ENCODE results near the gene SDR42E1. TPM values are rescaled to one million over a fixed set of nuclear protein-coding genes. Genes with fewer than 3 reads are reported as not detected.
A peak's percentile ranks its signal among the peaks of the same experiment; 100 is the strongest.
"Not testable (repeated sequence)": the region's sequence is repeated elsewhere in the genome, so short reads cannot be mapped to it uniquely, and the experiment has no call there.

The SDR42E1 gene
- total and polyA plus RNA-seq, 4 experiments from 2014 or later, result 2.3 to 9.8 (median 6.6) TPM

DNA sequence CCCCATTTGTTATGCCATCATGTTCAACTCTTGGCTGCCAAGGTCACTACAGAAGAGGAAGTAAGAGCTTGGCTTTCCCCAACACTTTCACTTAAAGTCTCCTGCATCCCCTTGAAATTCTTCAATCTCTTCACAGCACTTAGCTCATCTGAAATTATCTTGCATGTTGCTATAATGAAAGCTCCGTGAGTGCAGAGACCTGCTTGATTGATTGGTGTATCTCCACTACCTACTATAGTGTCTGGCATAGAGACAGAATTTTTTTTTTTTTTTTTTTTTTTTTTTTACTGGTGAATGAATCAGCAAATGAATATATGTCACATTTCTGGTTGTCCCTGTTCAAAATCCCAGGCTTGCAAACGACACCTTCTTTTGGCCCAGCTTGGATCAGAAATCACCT, 1.9 kb upstream of the SDR42E1 start:
- H3K27me3 ChIP-seq (ENCODE audit: insufficient read depth, low read length), result no peaks in the 10 kb centered on the region
- H3K27me3 Mint-ChIP-seq, result peaks cover 14 to 24% of the 10 kb centered on the region in 2 donors
- no peak overlapping the region for H3K27ac Mint-ChIP-seq
- intact Hi-C loops (cut with micrococcal nuclease), result loop anchor here (5.0 kb wide), 1 partner anchor 159 kb away; the partner anchor contains the start of gene MPHOSPH6
- no peaks in the 10 kb centered on the region for H3K36me3 ChIP-seq (ENCODE audit: insufficient read depth, low read length)
- no peak for DNase-seq
- H3K4me3 Mint-ChIP-seq, result peak overlapping the region in 1 of 8 donors; percentile 43
- peaks cover 0 to 3% of the 10 kb centered on the region in 2 donors for H3K9me3 ChIP-seq (ENCODE audit: control insufficient read depth in 1 of 2, low read length in 2 of 2)
- peaks cover 8% of the 10 kb centered on the region for H3K4me1 ChIP-seq (ENCODE audit: insufficient read depth, low read length)
- peaks cover 9 to 11% of the 10 kb centered on the region in 2 donors for H3K36me3 Mint-ChIP-seq
- peaks cover 0 to 20% (median 16%) of the 10 kb centered on the region in 8 donors for H3K9me3 Mint-ChIP-seq
- ChIA-PET CTCF (ENCODE audit: partially characterized antibody) (no interaction called here), POLR2A (ENCODE audit: partially characterized antibody) (no interaction called here)
- H3K4me3 ChIP-seq (ENCODE audit: low read length in 2 of 2), result no peak overlapping the region
- peaks cover 13 to 25% (median 19%) of the 10 kb centered on the region in 4 donors for H3K4me1 Mint-ChIP-seq
- H3K27ac ChIP-seq (ENCODE audit: low read depth, low read length), result no peak overlapping the region

- DNase-seq, result peak in 1 of 5 donors; percentile 3
- intact Hi-C loops (cut with micrococcal nuclease), result loop anchor here (5.0 kb wide), 1 partner anchor 162 kb away; the partner anchor contains the start of gene MPHOSPH6
Measured at GRCh38 chr16:82010649-82011048, 621 bp downstream of the SDR42E1 start.

GRCh38 chr16:82009789-82010188, 1.5 kb downstream of the SDR42E1 start:
- H3K36me3 ChIP-seq (ENCODE audit: insufficient read depth, low read length); POLR2A ChIA-PET (ENCODE audit: partially characterized antibody); CTCF ChIA-PET (ENCODE audit: partially characterized antibody); DNase-seq; H3K9me3 ChIP-seq (ENCODE audit: control insufficient read depth in 1 of 2, low read length in 2 of 2); H3K27me3 ChIP-seq (ENCODE audit: insufficient read depth, low read length); H3K27me3 Mint-ChIP-seq; H3K4me1 ChIP-seq (ENCODE audit: insufficient read depth, low read length); H3K27ac ChIP-seq (ENCODE audit: low read depth, low read length); H3K4me3 ChIP-seq (ENCODE audit: low read length in 2 of 2): not testable (repeated sequence)
- Mint-ChIP-seq H3K4me3 (peak overlapping the region in 4 of 8 donors; percentile 36 to 95 (median 86)), H3K9me3 (peaks cover 0 to 20% (median 10%) of the 10 kb centered on the region in 8 donors), H3K36me3 (peaks cover 17 to 20% of the 10 kb centered on the region in 2 donors), H3K27ac (peak overlapping the region in 2 of 7 donors; percentile 73 to 85), H3K4me1 (peaks cover 14 to 28% (median 22%) of the 10 kb centered on the region in 4 donors)
- intact Hi-C loops (cut with micrococcal nuclease), result loop anchor here (5.0 kb wide), 1 partner anchor 163 kb away; the partner anchor contains the start of gene MPHOSPH6

More at GRCh38 chr16:82010649-82011048, 621 bp downstream of the SDR42E1 start:
- Mint-ChIP-seq H3K27ac (peak overlapping the region in 5 of 7 donors; percentile 84 to 95 (median 90)), H3K27me3 (peaks cover 4 to 10% of the 10 kb centered on the region in 2 donors), H3K9me3 (peaks cover 0 to 23% (median 16%) of the 10 kb centered on the region in 8 donors), H3K36me3 (peaks cover 17% of the 10 kb centered on the region in 2 donors), H3K4me1 (peaks cover 13 to 28% (median 21%) of the 10 kb centered on the region in 4 donors), H3K4me3 (peak overlapping the region; percentile 82 to 95 (median 90))
- Histone ChIP-seq H3K36me3 (ENCODE audit: insufficient read depth, low read length) (no peaks in the 10 kb centered on the region), H3K4me1 (ENCODE audit: insufficient read depth, low read length) (peaks cover 8% of the 10 kb centered on the region), H3K27me3 (ENCODE audit: insufficient read depth, low read length) (no peaks in the 10 kb centered on the region), H3K4me3 (ENCODE audit: low read length in 2 of 2) (peak overlapping the region; percentile 57 to 68), H3K27ac (ENCODE audit: low read depth, low read length) (no peak overlapping the region), H3K9me3 (ENCODE audit: control insufficient read depth in 1 of 2, low read length in 2 of 2) (peaks cover 0 to 3% of the 10 kb centered on the region in 2 donors)
- ChIA-PET POLR2A (ENCODE audit: partially characterized antibody) (no interaction called here), CTCF (ENCODE audit: partially characterized antibody) (no interaction called here)

- Histone ChIP-seq H3K4me1 (ENCODE audit: insufficient read depth, low read length) (peaks cover 8% of the 10 kb centered on the region), H3K36me3 (ENCODE audit: insufficient read depth, low read length) (no peaks in the 10 kb centered on the region), H3K9me3 (ENCODE audit: control insufficient read depth in 1 of 2, low read length in 2 of 2) (peaks cover 0 to 3% of the 10 kb centered on the region in 2 donors), H3K27ac (ENCODE audit: low read depth, low read length) (no peak overlapping the region), H3K27me3 (ENCODE audit: insufficient read depth, low read length) (no peaks in the 10 kb centered on the region), H3K4me3 (ENCODE audit: low read length in 2 of 2) (no peak overlapping the region)
- CTCF ChIA-PET (ENCODE audit: partially characterized antibody), result no interaction called here
- H3K9me3 Mint-ChIP-seq, result peaks cover 0 to 21% (median 10%) of the 10 kb centered on the region in 8 donors
- intact Hi-C loops (cut with micrococcal nuclease), result no loop called here
- H3K36me3 Mint-ChIP-seq, result peaks cover 19 to 24% of the 10 kb centered on the region in 2 donors
- H3K4me1 Mint-ChIP-seq, result peaks cover 14 to 28% (median 22%) of the 10 kb centered on the region in 4 donors
- DNase-seq, result no peak
- POLR2A ChIA-PET (ENCODE audit: partially characterized antibody), result no interaction called here
- H3K27me3 Mint-ChIP-seq, result peaks cover 2 to 4% of the 10 kb centered on the region in 2 donors
- H3K27ac Mint-ChIP-seq, result peak overlapping the region in 2 of 7 donors; percentile 41 to 85
- H3K4me3 Mint-ChIP-seq, result peak overlapping the region in 2 of 8 donors; percentile 29 to 40
Measured at GRCh38 chr16:82008957-82009592, 2.2 kb downstream of the SDR42E1 start.

- ChIA-PET CTCF (ENCODE audit: partially characterized antibody) (no interaction called here), POLR2A (ENCODE audit: partially characterized antibody) (no interaction called here)
- H3K27ac Mint-ChIP-seq, result no peak overlapping the region
- H3K4me3 Mint-ChIP-seq, result no peak overlapping the region
- Histone ChIP-seq H3K27me3 (ENCODE audit: insufficient read depth, low read length) (no peaks in the 10 kb centered on the region), H3K36me3 (ENCODE audit: insufficient read depth, low read length) (no peaks in the 10 kb centered on the region), H3K9me3 (ENCODE audit: control insufficient read depth in 1 of 2, low read length in 2 of 2) (peaks cover 0 to 3% of the 10 kb centered on the region in 2 donors), H3K4me3 (ENCODE audit: low read length in 2 of 2) (no peak overlapping the region), H3K4me1 (ENCODE audit: insufficient read depth, low read length) (peaks cover 8% of the 10 kb centered on the region), H3K27ac (ENCODE audit: low read depth, low read length) (no peak overlapping the region)
- H3K27me3 Mint-ChIP-seq, result peaks cover 0 to 2% of the 10 kb centered on the region in 2 donors
- intact Hi-C loops (cut with micrococcal nuclease), result no loop called here
- DNase-seq, result no peak
- peaks cover 0 to 22% (median 10%) of the 10 kb centered on the region in 8 donors for H3K9me3 Mint-ChIP-seq
- H3K4me1 Mint-ChIP-seq, result peaks cover 15 to 26% (median 22%) of the 10 kb centered on the region in 4 donors
- peaks cover 29 to 34% of the 10 kb centered on the region in 2 donors for H3K36me3 Mint-ChIP-seq
Measured at GRCh38 chr16:82007189-82007588, 4.1 kb downstream of the SDR42E1 start.

GRCh38 chr16:82006036-82006435, 5.2 kb downstream of the SDR42E1 start:
- intact Hi-C loops (cut with micrococcal nuclease), result no loop called here
- Histone ChIP-seq H3K36me3 (ENCODE audit: insufficient read depth, low read length) (no peaks in the 10 kb centered on the region), H3K4me3 (ENCODE audit: low read length in 2 of 2) (no peak overlapping the region), H3K9me3 (ENCODE audit: control insufficient read depth in 1 of 2, low read length in 2 of 2) (peaks cover 0 to 3% of the 10 kb centered on the region in 2 donors), H3K4me1 (ENCODE audit: insufficient read depth, low read length) (peaks cover 8% of the 10 kb centered on the region), H3K27ac (ENCODE audit: low read depth, low read length) (no peak overlapping the region), H3K27me3 (ENCODE audit: insufficient read depth, low read length) (no peaks in the 10 kb centered on the region)
- CTCF ChIA-PET (ENCODE audit: partially characterized antibody), result no interaction called here
- H3K4me1 Mint-ChIP-seq, result peaks cover 10 to 18% (median 15%) of the 10 kb centered on the region in 4 donors
- DNase-seq, result no peak
- H3K27me3 Mint-ChIP-seq, result no peaks in the 10 kb centered on the region
- peaks cover 35 to 36% of the 10 kb centered on the region in 2 donors for H3K36me3 Mint-ChIP-seq
- H3K9me3 Mint-ChIP-seq, result peaks cover 0 to 22% (median 9%) of the 10 kb centered on the region in 8 donors
- peak overlapping the region in 1 of 7 donors; percentile 61 for H3K27ac Mint-ChIP-seq
- no peak overlapping the region for H3K4me3 Mint-ChIP-seq
- POLR2A ChIA-PET (ENCODE audit: partially characterized antibody), result no interaction called here

GRCh38 chr16:82005027-82005830, 6.0 kb downstream of the SDR42E1 start:
- Histone ChIP-seq H3K4me3 (ENCODE audit: low read length in 2 of 2) (no peak overlapping the region), H3K27me3 (ENCODE audit: insufficient read depth, low read length) (no peaks in the 10 kb centered on the region), H3K9me3 (ENCODE audit: control insufficient read depth in 1 of 2, low read length in 2 of 2) (peaks cover 0 to 3% of the 10 kb centered on the region in 2 donors), H3K36me3 (ENCODE audit: insufficient read depth, low read length) (peaks cover under 1% of the 10 kb centered on the region), H3K4me1 (ENCODE audit: insufficient read depth, low read length) (peaks cover under 1% of the 10 kb centered on the region), H3K27ac (ENCODE audit: low read depth, low read length) (no peak overlapping the region)
- CTCF ChIA-PET (ENCODE audit: partially characterized antibody), result no interaction called here
- intact Hi-C loops (cut with micrococcal nuclease), result no loop called here
- Mint-ChIP-seq H3K4me3 (no peak overlapping the region), H3K36me3 (peaks cover 33 to 36% of the 10 kb centered on the region in 2 donors), H3K4me1 (peaks cover 3 to 10% (median 8%) of the 10 kb centered on the region in 4 donors), H3K9me3 (peaks cover 0 to 22% (median 9%) of the 10 kb centered on the region in 8 donors), H3K27me3 (no peaks in the 10 kb centered on the region), H3K27ac (no peak overlapping the region)
- POLR2A ChIA-PET (ENCODE audit: partially characterized antibody), result no interaction called here
- no peak for DNase-seq
